Ramos (cell line): ENCODE results near the gene MASP2.
"Not testable (repeated sequence)": the region's sequence is repeated elsewhere in the genome, so short reads cannot be mapped to it uniquely, and the experiment has no call there.

ENCODE experiments used
- in situ Hi-C: fragments of 300-500 bp; cut with MboI; formaldehyde crosslinking; loops from one replicate; pipeline ENCODE4 v1.14.3; 2022; ENCODE audit warnings: low sequenced_read_pairs; ENCODE audit not compliant: unreplicated experiment

MASP2 gene

GRCh38 chr1:11046625-11047365 is at the start of gene MASP2:
Gene MASP2, minus strand, starts transcription at chr1:11047239. Its CDS starts 32 bp downstream, at chr1:11047207.
- in situ Hi-C loops: no loop called here

- in situ Hi-C loops: not testable (repeated sequence)
Measured at GRCh38 chr1:11083784-11084183, 36.7 kb upstream of the MASP2 start.

GRCh38 chr1:11080931-11081330 is 33.9 kb upstream of the MASP2 start:
- in situ Hi-C loops: no loop called here

- in situ Hi-C loops: no loop called here
Measured at GRCh38 chr1:11078631-11079030, 31.6 kb upstream of the MASP2 start.

- in situ Hi-C loops: not testable (repeated sequence)
Measured at GRCh38 chr1:11073398-11073797, 26.4 kb upstream of the MASP2 start.

- in situ Hi-C loops: no loop called here
Measured at GRCh38 chr1:11072216-11072917, 25.3 kb upstream of the MASP2 start.

- in situ Hi-C loops: no loop called here
Measured at GRCh38 chr1:11071463-11072215, 24.6 kb upstream of the MASP2 start.

GRCh38 chr1:11070876-11071275 is 23.8 kb upstream of the MASP2 start:
- in situ Hi-C loops: no loop called here

GRCh38 chr1:11068600-11069473 is 21.8 kb upstream of the MASP2 start:
- in situ Hi-C loops: no loop called here

- in situ Hi-C loops: no loop called here
Measured at GRCh38 chr1:11067716-11068599, 20.9 kb upstream of the MASP2 start.

GRCh38 chr1:11065796-11066195 is 18.8 kb upstream of the MASP2 start:
- in situ Hi-C loops: no loop called here

- in situ Hi-C loops: no loop called here
Measured at GRCh38 chr1:11064942-11065341, 17.9 kb upstream of the MASP2 start.

- in situ Hi-C loops: not testable (repeated sequence)
Measured at GRCh38 chr1:11063937-11064537, 17.0 kb upstream of the MASP2 start.

GRCh38 chr1:11062965-11063401 is 15.9 kb upstream of the MASP2 start:
- in situ Hi-C loops: no loop called here

GRCh38 chr1:11061652-11062365 is 14.8 kb upstream of the MASP2 start:
- in situ Hi-C loops: no loop called here

GRCh38 chr1:11059968-11060830 is 13.2 kb upstream of the MASP2 start, which contains the start of gene SRM:
Gene SRM, minus strand, starts transcription at chr1:11060018. Its CDS starts 75 bp downstream, at chr1:11059943.
- in situ Hi-C loops: no loop called here
